Heart left ventricle (tissue), 13 donors: ENCODE results near the gene SLC39A11.

ENCODE experiments used
- POLR2A ChIP-seq, 2 donors: fragments of 450-650 bp; IDR thresholded peaks; one replicate each; pipeline ENCODE4 v1.6.1; 2017; ENCODE audit warnings: antibody characterized with exemption in 2 of 2, mild to moderate bottlenecking in 2 of 2, moderate library complexity in 2 of 2
- TF ChIP-seq, protein P1 (sequence below), 12 donors: fragments of 200-600 bp; sonication (generic) in 4 of 12; IDR thresholded peaks; one replicate each; pipeline versions ENCODE4 v1.5.0 to v1.8.0; 2018 to 2022; ENCODE audit warnings: antibody characterized with exemption in 12 of 12, mild to moderate bottlenecking in 5 of 12
- donor health status: ischemic (EF 13 %, LVEDD 7.1; RV severe dilation, severe dysfunction).
- donor health status: DM: no; HTN: yes; CAD: no.
- donor health status: DM: no; HTN: no; CAD: no.
- donor health status: ischemic (EF 25% LVEDD 6.9; RV normal size, moderate dysfunction).
- donor health status: ischemic (EF 25% LVEDD 5.7; RV mildly dilated, moderate dysfunction).
- donor health status: ischemic (EF 35%, LVEDD 5.7; RV mildly dilated, moderate dysfunction).
- donor health status: nonischemic (EF 11% LVEDD 7.7; RV severe dilation, severe dysfunction).
- donor health status: DM: yes; HTN: yes; CAD: no.
- donor health status: PGD.
- donor health status: ischemic (EF 29% LVEDD 5.4; RV normal size, mild dysfunction).
- donor health status: nonischemic (EF 23%, LVEDD 6.1; RV moderate dilation, normal function).

- TF ChIP-seq, protein P1, sequence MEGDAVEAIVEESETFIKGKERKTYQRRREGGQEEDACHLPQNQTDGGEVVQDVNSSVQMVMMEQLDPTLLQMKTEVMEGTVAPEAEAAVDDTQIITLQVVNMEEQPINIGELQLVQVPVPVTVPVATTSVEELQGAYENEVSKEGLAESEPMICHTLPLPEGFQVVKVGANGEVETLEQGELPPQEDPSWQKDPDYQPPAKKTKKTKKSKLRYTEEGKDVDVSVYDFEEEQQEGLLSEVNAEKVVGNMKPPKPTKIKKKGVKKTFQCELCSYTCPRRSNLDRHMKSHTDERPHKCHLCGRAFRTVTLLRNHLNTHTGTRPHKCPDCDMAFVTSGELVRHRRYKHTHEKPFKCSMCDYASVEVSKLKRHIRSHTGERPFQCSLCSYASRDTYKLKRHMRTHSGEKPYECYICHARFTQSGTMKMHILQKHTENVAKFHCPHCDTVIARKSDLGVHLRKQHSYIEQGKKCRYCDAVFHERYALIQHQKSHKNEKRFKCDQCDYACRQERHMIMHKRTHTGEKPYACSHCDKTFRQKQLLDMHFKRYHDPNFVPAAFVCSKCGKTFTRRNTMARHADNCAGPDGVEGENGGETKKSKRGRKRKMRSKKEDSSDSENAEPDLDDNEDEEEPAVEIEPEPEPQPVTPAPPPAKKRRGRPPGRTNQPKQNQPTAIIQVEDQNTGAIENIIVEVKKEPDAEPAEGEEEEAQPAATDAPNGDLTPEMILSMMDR (IDR thresholded peaks at IDR 0.05), result no peak
- no peak for TF ChIP-seq POLR2A (IDR thresholded peaks at IDR 0.05)
Observed at GRCh38 chr17:72764632-72765041, 327.9 kb downstream of the SLC39A11 start.
